HG02763 (cell line): ENCODE data around the gene DIP2C.
"Not testable (repeated sequence)": the region's sequence is repeated elsewhere in the genome, so short reads cannot be mapped to it uniquely, and the experiment has no call there.

Source experiments
- ATAC-seq: cut with Tn5 transposase; IDR thresholded peaks from one replicate; pipeline ENCODE4 v1.9.1; 2021; ENCODE audit warnings: mild to moderate bottlenecking, moderate library complexity; ENCODE audit not compliant: unreplicated experiment

Gene DIP2C

DNA sequence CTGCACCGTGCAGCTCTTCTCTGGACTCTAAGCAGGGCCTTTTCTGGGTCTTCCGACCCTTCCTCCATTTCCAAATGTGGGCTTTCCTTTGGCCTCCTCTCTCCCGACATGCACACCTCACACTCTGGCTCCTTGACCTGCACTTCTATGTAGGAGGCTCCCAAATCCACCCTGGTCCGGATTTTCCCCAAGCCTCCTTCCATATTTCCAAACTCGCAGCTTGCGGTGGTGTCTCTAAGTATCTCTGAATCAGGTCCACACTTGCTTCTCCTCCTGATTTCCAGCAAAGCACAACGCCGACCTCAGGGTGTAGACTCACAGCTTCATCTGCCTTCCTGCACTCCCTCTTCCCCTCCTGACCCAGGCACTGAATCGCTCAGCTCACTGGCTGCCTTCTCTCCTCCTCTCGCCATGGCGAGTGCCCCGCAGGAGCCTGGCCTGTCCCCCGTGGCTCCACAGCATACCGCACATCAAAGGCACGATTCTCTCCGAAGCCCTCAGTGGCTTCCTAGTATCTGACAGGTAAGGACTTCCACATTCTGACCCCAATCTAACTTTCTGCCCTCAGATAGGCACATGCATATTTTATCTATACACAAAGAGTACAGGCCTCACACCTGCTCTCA, 27.8 kb downstream of the DIP2C start:
- ATAC-seq, result no peak

DNA sequence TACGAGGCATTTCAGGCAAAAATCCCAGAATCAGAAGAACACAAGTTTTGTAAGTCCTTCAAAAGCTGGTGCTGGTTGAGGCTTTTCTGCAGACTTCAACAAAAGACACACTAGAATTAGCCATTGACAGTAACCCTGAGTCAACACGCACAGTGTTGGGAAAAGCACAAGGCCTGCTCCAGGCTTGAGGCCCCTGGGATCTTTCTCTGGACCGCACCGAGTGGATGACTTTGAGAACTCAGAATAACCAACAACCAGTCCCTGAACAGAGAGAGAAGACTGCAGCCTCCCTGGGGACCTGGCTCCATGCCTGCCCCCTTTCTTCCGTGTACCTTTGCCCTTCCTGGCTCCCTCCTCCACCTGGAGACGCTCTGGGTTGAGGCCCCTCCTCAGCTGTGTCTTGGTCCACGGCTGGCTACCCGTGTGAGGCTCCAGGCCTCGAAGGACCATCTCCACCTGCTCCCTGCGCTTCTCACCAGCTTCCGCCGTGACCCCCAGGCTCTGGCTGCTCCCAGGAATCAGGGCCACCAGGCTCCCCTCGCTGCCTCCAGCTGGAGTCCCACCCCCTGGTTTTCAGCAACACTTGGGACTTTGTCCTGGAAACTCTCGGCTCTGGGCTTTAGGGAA, 28.4 kb downstream of the DIP2C start:
- no peak for ATAC-seq

DNA sequence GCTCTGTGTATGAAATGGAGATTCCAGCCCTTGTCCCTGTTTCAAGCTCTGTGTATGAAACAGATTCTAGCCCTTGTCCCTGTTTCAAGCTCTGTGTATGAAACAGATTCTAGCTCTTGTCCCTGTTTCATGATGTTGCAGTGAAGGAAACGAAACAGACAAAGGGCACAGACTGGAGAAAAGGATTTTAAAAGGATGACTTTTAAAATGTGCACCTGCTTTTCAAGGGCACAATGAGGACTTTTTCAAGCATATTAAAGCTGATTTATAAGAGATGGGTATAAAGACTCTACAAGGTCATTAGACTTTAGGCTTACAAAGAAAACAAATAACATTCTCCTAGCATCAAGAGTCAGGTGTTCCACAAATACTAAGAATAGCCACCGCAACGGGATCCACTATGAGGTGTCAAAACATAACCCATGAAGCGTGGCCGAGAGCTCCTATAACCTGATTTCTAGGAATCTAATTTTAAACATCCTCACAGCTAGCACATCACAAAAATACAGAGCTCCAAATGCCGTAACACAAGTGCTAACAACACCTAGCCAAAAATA, 29.0 kb downstream of the DIP2C start:
- ATAC-seq, result no peak

DNA sequence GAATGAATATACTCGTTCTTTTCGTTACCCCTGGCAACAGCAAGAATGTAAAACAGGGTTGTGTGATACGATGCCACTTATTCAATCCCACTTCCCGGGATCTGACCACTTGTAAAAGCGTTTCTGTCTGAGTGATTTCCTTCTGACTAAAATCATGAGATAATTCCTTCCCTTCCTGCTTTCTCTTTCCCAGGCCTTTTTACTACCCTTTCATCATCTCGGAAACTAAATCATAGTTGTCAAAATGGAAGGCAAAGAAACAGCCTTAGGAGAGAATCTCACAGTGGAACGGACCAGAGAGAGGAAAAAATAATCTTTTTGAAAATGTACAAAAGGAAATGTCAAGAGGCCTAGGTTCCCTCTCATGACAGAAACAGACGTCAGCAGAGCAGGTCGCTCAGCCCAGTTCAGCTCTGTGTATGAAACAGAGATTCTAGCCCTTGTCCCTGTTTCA, 29.8 kb downstream of the DIP2C start:
- no peak for ATAC-seq

DNA sequence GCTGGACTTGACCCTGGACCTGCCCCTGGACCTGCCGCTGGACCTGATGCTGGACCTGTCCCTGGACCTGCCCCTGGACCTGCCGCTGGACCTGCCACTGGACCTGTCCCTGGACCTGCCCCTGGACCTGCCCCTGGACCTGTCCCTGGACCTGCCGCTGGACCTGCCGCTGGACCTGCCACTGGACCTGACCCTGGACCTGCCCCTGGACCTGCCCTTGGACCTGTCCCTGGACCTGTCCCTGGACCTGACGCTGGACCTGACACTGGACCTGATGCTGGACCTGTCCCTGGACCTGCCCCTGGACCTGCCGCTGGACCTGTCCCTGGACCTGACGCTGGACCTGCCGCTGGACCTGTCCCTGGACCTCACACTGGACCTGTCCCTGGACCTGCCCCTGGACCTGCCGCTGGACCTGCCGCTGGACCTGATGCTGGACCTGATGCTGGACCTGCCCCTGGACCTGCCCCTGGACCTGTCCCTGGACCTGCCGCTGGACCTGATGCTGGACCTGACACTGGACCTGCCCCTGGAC, 31.6 kb downstream of the DIP2C start:
- ATAC-seq, result not testable (repeated sequence)

DNA sequence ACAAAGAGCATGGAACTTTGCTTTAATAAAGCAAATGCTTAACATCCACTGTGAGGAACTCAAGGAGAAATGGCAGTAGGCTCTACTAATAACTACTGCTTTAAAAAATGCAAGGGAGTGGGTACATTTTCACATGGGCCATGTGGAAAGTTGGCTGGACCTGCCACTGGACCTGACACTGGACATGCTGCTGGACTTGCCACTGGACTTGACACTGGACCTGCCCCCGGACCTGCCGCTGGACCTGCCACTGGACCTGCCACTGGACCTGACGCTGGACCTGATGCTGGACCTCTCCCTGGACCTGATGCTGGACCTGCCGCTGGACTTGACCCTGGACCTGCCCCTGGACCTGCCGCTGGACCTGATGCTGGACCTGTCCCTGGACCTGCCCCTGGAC, 32.6 kb downstream of the DIP2C start:
- no peak for ATAC-seq

DNA sequence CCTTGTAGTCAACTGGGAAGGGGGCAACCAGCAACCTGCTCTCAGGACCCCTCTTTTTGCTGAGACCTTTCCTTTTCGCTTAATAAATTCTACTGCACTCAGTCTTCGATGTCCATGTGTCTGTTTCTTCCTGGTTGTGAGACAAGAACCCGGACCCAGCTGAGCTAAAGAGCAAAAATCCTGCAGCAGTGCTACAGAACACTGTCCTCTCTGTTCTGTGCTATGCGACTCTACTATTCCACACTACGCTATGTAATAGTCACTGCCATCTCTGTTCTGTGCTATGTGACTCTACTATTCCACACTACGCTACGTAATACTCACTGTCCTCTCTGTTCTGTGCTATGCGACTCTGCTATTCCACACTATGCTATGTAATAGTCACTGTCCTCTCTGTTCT, 34.3 kb downstream of the DIP2C start:
- ATAC-seq, result no peak

DNA sequence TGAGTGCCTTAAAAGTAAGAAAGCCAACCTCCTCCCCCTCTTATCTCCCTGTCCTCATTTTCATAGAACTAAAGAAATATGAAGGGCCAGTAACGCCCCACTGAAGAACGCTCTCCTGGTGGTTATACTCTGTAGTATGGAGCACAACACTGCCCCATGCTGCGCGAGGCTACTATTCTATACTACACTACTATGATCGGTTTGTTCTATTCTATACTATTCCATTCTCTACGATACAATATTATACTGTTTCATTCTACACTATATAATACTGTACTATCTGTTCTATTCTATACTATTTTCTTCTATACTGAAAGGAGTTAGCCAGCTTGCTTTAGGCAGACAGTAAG, 34.8 kb downstream of the DIP2C start:
- no peak for ATAC-seq

DNA sequence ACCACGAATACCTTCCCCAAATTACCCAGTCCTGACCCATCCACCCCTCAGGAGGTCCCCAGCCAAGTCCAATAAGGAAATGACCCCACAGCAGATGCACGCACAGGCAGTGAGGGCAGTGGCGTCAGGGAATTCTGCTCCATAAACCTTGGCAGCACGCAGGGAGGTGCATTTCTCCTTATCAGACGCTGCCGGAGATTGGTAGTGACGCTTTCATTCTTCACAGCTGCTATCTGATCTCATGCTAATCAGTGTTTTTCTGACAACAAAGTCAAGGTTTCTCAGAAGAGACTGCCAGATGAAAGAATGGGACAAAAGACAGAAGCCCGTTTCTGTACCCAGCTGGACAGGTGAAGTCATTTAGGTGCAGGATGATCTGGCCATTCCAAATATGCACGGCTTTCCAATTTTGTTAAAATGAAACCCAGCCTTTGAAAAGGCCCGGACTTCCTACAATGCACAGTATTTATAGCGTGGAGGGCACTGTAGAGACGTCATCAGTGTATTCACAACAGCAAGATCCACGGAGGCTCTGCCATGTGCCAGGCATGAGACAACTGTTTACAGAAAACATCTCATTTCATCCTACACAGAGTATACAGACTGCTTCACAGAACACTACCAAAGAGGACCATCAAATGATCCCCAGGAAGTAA, 35.3 kb downstream of the DIP2C start:
- no peak for ATAC-seq

DNA sequence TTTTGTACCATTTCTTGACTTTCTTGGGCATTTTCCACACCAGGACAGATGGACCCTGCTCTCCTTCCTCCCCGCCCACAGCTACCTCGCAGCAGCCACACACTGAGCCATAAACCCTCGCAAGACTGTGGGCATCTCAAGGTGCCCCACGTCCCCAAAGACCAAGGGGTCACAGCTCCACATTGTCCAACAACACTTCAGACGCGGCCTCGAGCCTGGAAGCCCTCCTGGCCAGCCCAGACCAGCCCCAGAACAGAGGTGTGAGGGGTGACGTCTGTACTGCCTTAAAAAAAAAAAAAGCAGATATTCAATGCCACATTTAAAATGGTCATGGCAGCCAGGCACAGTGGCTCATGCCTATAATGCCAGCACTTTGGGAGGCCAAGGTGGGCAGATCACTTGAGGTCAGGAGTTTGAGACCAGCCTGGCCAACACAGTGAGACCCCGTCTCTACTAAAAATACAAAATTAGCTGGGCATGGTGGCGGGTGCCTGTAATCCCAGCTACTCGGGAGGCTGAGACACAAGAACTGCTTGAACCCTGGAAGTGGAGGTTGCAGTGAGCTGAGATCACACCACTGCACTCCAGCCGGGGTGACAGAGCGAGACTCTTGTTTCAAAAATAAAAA, 36.5 kb downstream of the DIP2C start:
- ATAC-seq, result not testable (repeated sequence)

DNA sequence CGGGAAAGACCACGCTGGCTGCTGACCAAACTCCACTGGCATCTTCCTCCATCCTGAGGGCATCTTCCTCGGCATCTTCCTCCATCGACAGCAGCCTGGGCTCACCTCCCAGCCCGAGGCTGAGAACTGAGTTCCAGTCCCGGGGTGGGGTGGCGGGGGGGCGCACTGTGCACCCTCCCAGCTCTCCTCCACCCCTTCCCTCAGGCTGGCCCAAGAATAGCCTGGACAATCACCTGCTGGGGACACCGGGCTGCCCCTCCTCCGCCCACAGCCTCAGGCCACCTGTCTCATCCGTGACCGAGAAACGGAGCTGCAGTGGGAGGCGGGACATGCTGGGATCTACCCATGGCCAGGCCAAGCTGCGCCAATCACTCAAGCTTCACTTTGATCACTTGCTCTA, 37.2 kb downstream of the DIP2C start:
- no peak for ATAC-seq

DNA sequence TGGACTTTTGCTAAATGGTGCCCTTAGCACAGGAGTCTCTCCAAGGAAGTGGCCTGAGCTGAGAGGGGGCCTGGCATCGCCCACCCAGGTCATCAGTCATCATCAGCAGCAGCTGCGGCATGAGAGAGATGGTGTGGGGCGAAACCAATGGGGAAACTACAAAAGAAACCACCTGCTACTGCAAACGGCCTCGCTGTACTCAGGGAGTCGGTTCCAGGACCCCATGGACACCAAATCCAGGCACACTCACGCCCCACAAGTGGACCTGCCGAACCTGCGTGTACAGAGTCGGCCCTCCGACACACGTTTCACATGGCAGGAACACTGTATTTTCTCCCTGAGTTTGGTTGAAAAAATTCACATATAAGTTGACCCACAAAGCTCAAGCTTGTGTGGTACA, 37.8 kb downstream of the DIP2C start:
- no peak for ATAC-seq

DNA sequence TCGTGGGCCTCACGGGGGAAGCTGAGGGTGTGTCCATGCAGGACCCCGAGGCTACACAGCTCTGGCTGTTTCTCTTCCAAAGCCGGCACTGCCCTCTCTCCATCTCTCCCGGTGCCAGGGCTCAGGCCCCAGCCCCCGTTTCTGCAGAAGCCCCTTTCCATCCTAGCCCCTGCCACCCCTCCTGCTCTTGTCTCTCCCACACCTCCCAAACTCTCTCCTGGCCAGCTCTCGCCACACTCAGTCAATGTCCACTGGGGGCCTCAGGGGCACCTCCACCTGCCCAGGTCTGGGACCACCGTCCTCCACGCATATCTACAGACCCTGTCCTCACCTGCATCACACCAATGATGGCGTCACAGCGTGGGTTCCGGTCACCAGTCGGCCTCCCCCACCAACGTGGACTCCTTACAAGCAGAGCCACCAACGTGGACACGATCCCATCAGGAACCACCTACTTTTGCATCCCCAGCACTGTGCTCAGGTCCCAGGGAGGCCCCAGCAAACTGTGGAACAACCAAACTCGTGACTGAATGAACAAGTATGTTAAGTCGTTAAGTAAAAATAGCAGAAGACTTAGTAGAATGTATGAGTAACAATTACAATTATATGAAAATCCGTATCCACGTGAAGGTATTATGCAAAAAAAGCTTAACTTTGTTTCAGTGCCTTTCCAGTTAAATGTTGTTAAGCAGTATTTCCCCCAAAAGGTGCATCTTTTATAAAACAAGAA, 38.4 kb downstream of the DIP2C start:
- ATAC-seq, result no peak

DNA sequence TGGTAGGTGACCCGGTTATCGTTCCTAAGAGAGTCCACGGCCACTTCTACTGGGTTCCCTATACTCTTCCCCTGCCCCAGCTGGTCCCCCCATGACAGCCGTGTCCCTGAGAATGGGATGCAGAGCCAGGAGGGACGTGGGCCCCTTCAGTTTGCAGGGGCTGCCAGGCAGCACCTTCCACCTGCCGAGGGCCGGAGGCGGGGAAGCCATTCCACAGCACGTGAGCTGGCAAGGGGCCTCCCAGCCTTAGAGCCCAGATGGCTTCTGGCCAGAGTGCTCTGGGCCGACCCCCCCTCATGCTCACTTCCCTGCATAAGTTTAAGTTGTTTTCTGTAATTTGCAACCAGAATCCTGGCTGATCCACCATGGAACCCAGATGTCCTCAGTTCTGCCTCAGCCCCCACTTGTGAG, 39.0 kb downstream of the DIP2C start:
- ATAC-seq, result no peak

DNA sequence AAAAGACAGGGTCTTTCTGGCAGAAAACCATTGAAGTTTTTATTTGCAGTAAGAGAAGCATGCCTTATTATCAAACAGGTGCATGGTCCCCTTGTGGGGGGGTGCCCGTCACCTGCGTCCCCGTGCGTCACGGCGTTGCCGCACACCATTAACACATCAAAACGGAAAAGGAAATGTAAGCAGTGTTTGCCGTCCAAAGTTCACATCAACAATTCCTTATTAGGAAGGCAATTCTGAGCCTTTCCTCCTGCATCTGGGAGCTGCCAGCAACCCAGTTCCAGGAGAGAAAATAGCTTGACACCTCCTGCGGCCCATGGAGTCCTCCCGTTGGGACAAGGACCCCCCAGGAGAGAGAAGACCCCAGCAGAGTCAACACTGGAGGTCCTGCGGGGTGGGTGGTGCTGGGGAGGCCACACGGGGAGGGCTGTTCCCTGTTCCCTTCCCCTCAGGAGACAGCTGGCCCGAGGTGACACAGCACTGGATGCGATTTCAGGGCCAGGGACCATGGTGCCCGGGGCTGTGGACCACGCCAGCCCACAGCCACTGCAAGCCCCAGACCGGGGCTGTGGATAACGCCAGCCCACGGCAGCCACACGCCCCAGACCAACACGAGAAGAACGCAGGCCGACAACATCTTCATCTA, 39.5 kb downstream of the DIP2C start:
- no peak for ATAC-seq

DNA sequence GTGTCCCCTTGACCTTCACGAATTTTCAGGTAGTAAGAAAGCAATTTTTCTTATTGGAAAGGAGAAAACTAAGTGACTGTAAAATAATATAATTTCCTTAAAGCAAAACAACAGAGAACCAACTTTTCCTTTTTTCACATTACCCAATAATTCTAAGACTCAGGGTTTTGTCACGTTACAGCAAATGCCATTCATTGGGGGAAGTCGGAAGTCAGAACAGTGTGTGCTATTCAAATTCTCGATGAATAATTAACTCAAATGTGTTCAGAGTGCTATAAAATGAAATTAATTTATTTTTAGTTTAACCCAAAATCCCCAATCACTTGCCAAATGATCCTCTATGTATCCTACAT, 40.0 kb downstream of the DIP2C start:
- ATAC-seq, result no peak

DNA sequence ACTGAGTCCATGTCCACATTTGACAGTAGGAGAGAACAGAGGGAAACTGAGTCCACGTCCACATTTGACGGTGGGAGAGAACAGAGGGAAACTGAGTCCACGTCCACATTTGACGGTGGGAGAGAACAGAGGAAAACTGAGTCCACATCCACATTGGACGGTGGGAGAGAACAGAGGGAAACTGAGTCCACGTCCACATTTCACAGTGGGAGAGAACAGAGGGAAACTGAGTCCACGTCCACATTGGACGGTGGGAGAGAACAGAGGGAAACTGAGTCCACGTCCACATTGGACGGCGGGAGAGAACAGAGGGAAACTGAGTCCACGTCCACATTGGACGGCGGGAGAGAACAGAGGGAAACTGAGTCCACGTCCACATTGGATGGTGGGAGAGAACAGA, 42.4 kb downstream of the DIP2C start:
- not testable (repeated sequence) for ATAC-seq

DNA sequence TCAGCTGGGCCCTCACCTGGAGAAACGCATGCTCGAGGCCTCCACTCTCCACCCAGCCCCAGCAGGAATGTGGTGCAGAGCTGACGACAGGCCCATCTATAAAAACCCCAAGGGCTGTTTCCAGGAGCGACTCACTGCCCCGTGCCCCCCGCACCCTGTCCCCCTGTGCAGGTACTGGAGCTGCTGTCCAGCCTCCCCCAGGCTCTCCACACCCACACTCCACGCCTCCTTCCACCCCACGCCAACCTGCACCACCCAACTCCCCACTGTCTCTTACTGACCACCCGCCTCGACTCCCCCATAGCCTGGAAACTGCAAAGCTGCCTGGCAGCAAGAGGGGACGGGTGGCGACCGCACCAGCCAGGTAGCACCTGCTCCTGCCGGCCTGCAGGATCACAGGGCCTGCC, 43.3 kb downstream of the DIP2C start:
- ATAC-seq, result no peak

DNA sequence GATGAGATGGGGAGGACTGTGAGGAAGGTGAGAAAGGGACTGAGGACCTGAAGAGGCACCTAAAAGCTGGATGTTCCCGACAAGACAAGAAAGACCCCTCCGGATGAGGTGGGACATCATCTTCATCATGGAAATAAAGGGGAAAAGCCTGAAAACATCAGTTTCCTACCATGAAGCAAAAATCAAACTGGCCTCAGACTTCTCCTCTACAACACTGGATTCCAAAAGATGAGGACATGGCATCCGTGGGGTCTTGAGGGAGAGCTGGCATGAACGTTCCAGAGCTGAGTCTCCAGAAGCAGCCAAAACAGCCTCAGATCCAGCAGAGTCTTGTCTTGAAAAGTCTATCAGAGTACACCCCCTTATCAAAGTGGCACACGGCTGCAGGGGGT, 44.5 kb downstream of the DIP2C start:
- ATAC-seq, result no peak
